HEK293 (cell line): Measurements from ENCODE around the gene GLB1L.

Experiments used
- CTCF ChIA-PET: fragments of 350-600 bp; formaldehyde crosslinking; extraction: SDS; loops from one replicate; lab custom pipeline; 2021; ENCODE audit warnings: antibody characterized with exemption; lab: Yijun Ruan, JAX
- POLR2A ChIA-PET: fragments of 300-600 bp; formaldehyde crosslinking; extraction: SDS; loops from one replicate; lab custom pipeline; 2020; ENCODE audit warnings: antibody characterized with exemption, inconsistent platforms; lab: Yijun Ruan, JAX
- H3K27ac ChIP-seq: fragments of 200-500 bp; sonication (Bioruptor generic); 2 replicates; pipeline ENCODE4 v1.5.1; 2014; ENCODE audit warnings: low read depth, low read length, control low read depth, inconsistent platforms; ENCODE audit errors: extremely low read depth
- H3K36me3 ChIP-seq, 2 experiments: fragments of 200-500 bp in 1 of 2; sonication (Bioruptor generic) in 1 of 2; 1 replicate in 1 of 2; 2 replicates in 1 of 2; pipeline ENCODE4 v1.5.1; 2014 to 2017; ENCODE audit warnings: inconsistent platforms in 2 of 2, low read length in 2 of 2; ENCODE audit not compliant: control insufficient read depth in 2 of 2, insufficient read depth in 1 of 2
- H3K4me1 ChIP-seq: fragments of 200-500 bp; sonication (Bioruptor generic); 2 replicates; pipeline ENCODE4 v1.5.1; 2014; ENCODE audit warnings: mild to moderate bottlenecking, low read length, inconsistent platforms; ENCODE audit not compliant: control insufficient read depth, insufficient read depth
- H3K4me3 ChIP-seq: 2 replicates; pipeline ENCODE4 v1.5.1; 2011; ENCODE audit warnings: low read depth, mild to moderate bottlenecking, control low read depth, low read length, moderate library complexity
- H3K9me3 ChIP-seq: fragments of 200-500 bp; sonication (Bioruptor generic); 2 replicates; pipeline ENCODE4 v1.5.1; 2014; ENCODE audit warnings: low read depth, low read length, inconsistent platforms; ENCODE audit not compliant: control insufficient read depth, insufficient read depth
- GLIS2 ChIP-seq: fragments of 450-650 bp; formaldehyde crosslinking; IDR thresholded peaks from 2 replicates; pipeline ENCODE4 v1.5.1; 2016; ENCODE audit warnings: missing biosample characterization, missing genetic modification characterization
- HIC1 ChIP-seq: fragments of 450-650 bp; formaldehyde crosslinking; IDR thresholded peaks from 2 replicates; pipeline ENCODE4 v1.5.1; 2016; ENCODE audit warnings: missing biosample characterization, missing genetic modification characterization
- ZBTB10 ChIP-seq: fragments of 450-650 bp; formaldehyde crosslinking; IDR thresholded peaks from 2 replicates; pipeline ENCODE4 v1.5.1; 2016; ENCODE audit warnings: missing biosample characterization, missing genetic modification characterization
- ZNF26 ChIP-seq: fragments of 450-650 bp; formaldehyde crosslinking; IDR thresholded peaks from 2 replicates; pipeline ENCODE4 v1.5.1; 2016; ENCODE audit warnings: missing biosample characterization, missing genetic modification characterization
- ZNF280D ChIP-seq: fragments of 450-650 bp; formaldehyde crosslinking; IDR thresholded peaks from 2 replicates; pipeline ENCODE4 v1.5.1; 2016; ENCODE audit warnings: missing biosample characterization, missing genetic modification characterization
- ZNF324 ChIP-seq: fragments of 450-650 bp; formaldehyde crosslinking; IDR thresholded peaks from 2 replicates; pipeline ENCODE4 v1.5.1; 2016; ENCODE audit warnings: missing biosample characterization, missing genetic modification characterization
- ZNF350 ChIP-seq: fragments of 450-650 bp; formaldehyde crosslinking; IDR thresholded peaks from 2 replicates; pipeline ENCODE4 v1.5.0; 2017; ENCODE audit warnings: missing biosample characterization, mild to moderate bottlenecking, missing genetic modification characterization
- ZNF394 ChIP-seq: fragments of 450-650 bp; formaldehyde crosslinking; IDR thresholded peaks from 2 replicates; pipeline ENCODE4 v1.5.1; 2016; ENCODE audit warnings: missing biosample characterization, missing genetic modification characterization, mild to moderate bottlenecking, moderate library complexity, borderline replicate concordance
- ZNF600 ChIP-seq: fragments of 450-650 bp; formaldehyde crosslinking; IDR thresholded peaks from 2 replicates; pipeline ENCODE4 v1.5.1; 2016; ENCODE audit warnings: missing biosample characterization, missing genetic modification characterization
- ZNF664 ChIP-seq: fragments of 450-650 bp; formaldehyde crosslinking; IDR thresholded peaks from 2 replicates; pipeline ENCODE4 v1.5.1; 2016; ENCODE audit warnings: missing biosample characterization, missing genetic modification characterization
- ZNF768 ChIP-seq: fragments of 450-650 bp; formaldehyde crosslinking; IDR thresholded peaks from 2 replicates; pipeline ENCODE4 v1.5.1; 2018; ENCODE audit warnings: missing biosample characterization, mild to moderate bottlenecking, missing genetic modification characterization

Gene GLB1L

GRCh38 chr2:219245899-219246230 lies 621 bp upstream of the GLB1L start:
- H3K36me3 ChIP-seq, result peaks cover 0 to 34% of the 10 kb centered on the region in 2 experiments; a peak in 1 of 3 replicates
- peak overlapping the region; percentile 85 for H3K27ac ChIP-seq
- H3K9me3 ChIP-seq, result no peaks in the 10 kb centered on the region
- H3K4me3 ChIP-seq, result peak overlapping the region; percentile 94
- TF ChIP-seq GLIS2 (tag by site-specific recombination) (no peak), HIC1 (no peak), ZNF664 (tag by site-specific recombination) (no peak), ZNF600 (tag by site-specific recombination) (no peak), ZNF324 (tag by site-specific recombination) (no peak), ZNF350 (tag by site-specific recombination) (no peak), ZNF394 (no peak), ZNF26 (no peak)
- H3K4me1 ChIP-seq, result peaks cover 10% of the 10 kb centered on the region
- ChIA-PET CTCF (interaction anchor here (0.5 to 3.2 kb wide), 6 partner anchors 31 to 264 kb away, joined by 3 to 35 read pairs (median 6); partner anchors contain the start of gene DNAJB2), POLR2A (interaction anchor here (1.1 to 2.3 kb wide), 11 partner anchors 9 to 39 kb away, joined by 3 to 17 read pairs (median 5); partner anchors contain the start of genes ABCB6, ANKZF1, ATG9A and DNAJB2)

- H3K4me1 ChIP-seq, result peaks cover 10% of the 10 kb centered on the region
- TF ChIP-seq ZNF768 (tag by site-specific recombination) (peak; percentile 45; the same call in 1 of the 2 replicates), ZNF664 (tag by site-specific recombination) (peak; percentile 76; the same call in 1 of the 2 replicates), ZNF280D (tag by site-specific recombination) (no peak), ZBTB10 (no peak)
- H3K9me3 ChIP-seq, result no peaks in the 10 kb centered on the region
- POLR2A ChIA-PET, result interaction anchor here (0.6 to 2.3 kb wide), 17 partner anchors 10 to 335 kb away, joined by 3 to 17 read pairs (median 4); partner anchors contain the start of genes ABCB6, ANKZF1, ATG9A and CNPPD1
- peak overlapping the region; percentile 94 for H3K4me3 ChIP-seq
- no peak overlapping the region; the same call in 1 of the 2 replicates for H3K27ac ChIP-seq
- CTCF ChIA-PET, result interaction anchor here (0.8 to 3.2 kb wide), 10 partner anchors 15 to 262 kb away, joined by 3 to 35 read pairs (median 4); partner anchors contain the start of genes ANKZF1, CNPPD1 and DNAJB2
- H3K36me3 ChIP-seq, result peaks cover 0 to 34% of the 10 kb centered on the region in 2 experiments; a peak in 1 of 3 replicates
These were observed 476 bp downstream of the GLB1L start for GRCh38 chr2:219244789-219245147.
